OCI-LY3 (cell line): ENCODE results near the gene NCKAP5.

Source experiments
- H2AFZ ChIP-seq: fragments of 200-600, 300-600 bp; shearing (Covaris generic); 2 replicates; pipeline ENCODE4 v1.6.0; 2014; ENCODE audit warnings: antibody characterized with exemption, low read depth, low read length
- H3K27ac ChIP-seq: fragments of 200-600, 300-600 bp; sonication (generic); 2 replicates; pipeline ENCODE4 v1.5.1; 2014; ENCODE audit warnings: mild to moderate bottlenecking, low read length, moderate library complexity, mixed read lengths
- H3K27me3 ChIP-seq: fragments of 200-600, 300-600 bp; sonication (generic); 2 replicates; pipeline ENCODE4 v1.6.1; 2014; ENCODE audit warnings: low read depth, low read length, mixed read lengths
- H3K36me3 ChIP-seq: fragments of 200-600, 300-600 bp; sonication (generic); replicated peaks from 2 replicates; pipeline ENCODE3; 2014; ENCODE audit warnings: low read depth, low read length, mixed read lengths
- H3K4me1 ChIP-seq: fragments of 300-600, 200-600 bp; sonication (generic); 2 replicates; pipeline ENCODE4 v1.6.1; 2014; ENCODE audit warnings: low read length, mixed read lengths
- H3K4me2 ChIP-seq: fragments of 200-600, 300-600 bp; sonication (generic); 2 replicates; pipeline ENCODE4 v1.6.1; 2014; ENCODE audit warnings: low read length, mixed read lengths
- H3K4me3 ChIP-seq: fragments of 300-600, 200-600 bp; sonication (generic); 2 replicates; pipeline ENCODE4 v1.5.1; 2014; ENCODE audit warnings: antibody characterized with exemption, mild to moderate bottlenecking, low read length, moderate library complexity
- H3K79me2 ChIP-seq: fragments of 300-600, 200-600 bp; shearing (Covaris generic); 2 replicates; pipeline ENCODE4 v1.6.1; 2014; ENCODE audit warnings: mild to moderate bottlenecking, low read length, mixed read lengths
- H3K9ac ChIP-seq: fragments of 300-600, 200-600 bp; shearing (Covaris generic); 2 replicates; pipeline ENCODE4 v1.6.0; 2014; ENCODE audit warnings: mild to moderate bottlenecking, low read length, moderate library complexity
- H3K9me3 ChIP-seq: fragments of 200-600, 300-600 bp; shearing (Covaris generic); 2 replicates; pipeline ENCODE4 v1.6.1; 2014; ENCODE audit warnings: low read length, mixed read lengths; ENCODE audit not compliant: insufficient read depth
- H4K20me1 ChIP-seq: fragments of 200-600, 300-600 bp; sonication (generic); 2 replicates; pipeline ENCODE4 v1.6.1; 2016; ENCODE audit warnings: low read length, mixed read lengths; ENCODE audit not compliant: insufficient read depth
- EZH2phosphoT487 ChIP-seq: fragments of 200-600 bp; shearing (Covaris generic); IDR thresholded peaks from 2 replicates; pipeline ENCODE4 v1.6.1; 2018; ENCODE audit warnings: antibody characterized with exemption, mixed run types, low read depth
- TF ChIP-seq, protein P1 (sequence below): fragments of 200-600, 300-600 bp; sonication (generic); IDR thresholded peaks from 2 replicates; pipeline ENCODE4 v1.5.1; 2014; ENCODE audit warnings: antibody characterized with exemption, low read length, low read depth

Gene NCKAP5

DNA sequence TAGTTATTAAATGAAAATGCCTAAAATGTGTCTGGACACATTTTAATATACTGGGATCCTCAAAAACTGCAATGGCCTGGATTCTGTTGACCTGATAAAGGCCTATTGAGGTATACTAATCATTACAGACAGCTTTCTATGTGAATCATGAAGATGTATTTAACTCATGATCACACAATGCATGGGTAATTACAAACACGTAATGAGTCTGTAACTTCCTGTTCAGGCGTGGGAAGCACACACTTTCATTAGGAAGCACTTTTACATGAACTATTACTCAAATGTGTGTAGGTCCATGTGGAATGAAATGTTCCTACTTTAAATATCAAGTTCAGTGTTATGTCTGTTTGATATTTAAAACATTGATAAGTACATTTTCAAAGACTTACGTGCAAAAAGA lies 108.7 kb downstream of the NCKAP5 start:
- Histone ChIP-seq H3K4me1 (peaks cover 9% of the 10 kb centered on the region), H3K4me2 (no peak overlapping the region), H3K79me2 (no peaks in the 10 kb centered on the region), H2AFZ (no peak overlapping the region), H3K9me3 (no peaks in the 10 kb centered on the region), H3K9ac (no peak overlapping the region), H4K20me1 (no peaks in the 10 kb centered on the region), H3K36me3 (no peaks in the 10 kb centered on the region), H3K27me3 (no peaks in the 10 kb centered on the region), H3K27ac (no peak overlapping the region), H3K4me3 (no peak overlapping the region)
- TF ChIP-seq, protein P1, sequence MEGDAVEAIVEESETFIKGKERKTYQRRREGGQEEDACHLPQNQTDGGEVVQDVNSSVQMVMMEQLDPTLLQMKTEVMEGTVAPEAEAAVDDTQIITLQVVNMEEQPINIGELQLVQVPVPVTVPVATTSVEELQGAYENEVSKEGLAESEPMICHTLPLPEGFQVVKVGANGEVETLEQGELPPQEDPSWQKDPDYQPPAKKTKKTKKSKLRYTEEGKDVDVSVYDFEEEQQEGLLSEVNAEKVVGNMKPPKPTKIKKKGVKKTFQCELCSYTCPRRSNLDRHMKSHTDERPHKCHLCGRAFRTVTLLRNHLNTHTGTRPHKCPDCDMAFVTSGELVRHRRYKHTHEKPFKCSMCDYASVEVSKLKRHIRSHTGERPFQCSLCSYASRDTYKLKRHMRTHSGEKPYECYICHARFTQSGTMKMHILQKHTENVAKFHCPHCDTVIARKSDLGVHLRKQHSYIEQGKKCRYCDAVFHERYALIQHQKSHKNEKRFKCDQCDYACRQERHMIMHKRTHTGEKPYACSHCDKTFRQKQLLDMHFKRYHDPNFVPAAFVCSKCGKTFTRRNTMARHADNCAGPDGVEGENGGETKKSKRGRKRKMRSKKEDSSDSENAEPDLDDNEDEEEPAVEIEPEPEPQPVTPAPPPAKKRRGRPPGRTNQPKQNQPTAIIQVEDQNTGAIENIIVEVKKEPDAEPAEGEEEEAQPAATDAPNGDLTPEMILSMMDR, result no peak
- no peak for TF ChIP-seq EZH2phosphoT487

DNA sequence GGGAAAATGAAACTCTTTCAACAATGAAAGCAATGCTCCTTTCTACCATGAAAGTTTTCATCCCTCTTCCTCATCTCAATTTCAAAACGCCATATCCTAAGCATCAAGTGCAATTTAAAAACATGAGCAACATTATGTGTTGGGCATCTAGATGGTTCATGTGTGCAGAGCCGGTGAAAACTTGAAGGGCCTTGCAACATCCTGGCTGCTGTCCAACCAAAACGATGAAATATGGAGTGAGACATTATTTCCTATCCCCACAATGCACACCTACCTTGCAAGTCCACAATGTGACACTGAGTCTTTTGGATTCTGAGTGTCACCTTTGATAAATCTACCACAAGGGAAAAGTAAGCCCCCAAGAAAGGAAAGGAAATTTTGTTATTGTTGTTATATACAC lies 110.0 kb downstream of the NCKAP5 start:
- TF ChIP-seq, protein P1, result no peak
- TF ChIP-seq EZH2phosphoT487, result no peak
- H3K27ac ChIP-seq, result no peak overlapping the region
- no peaks in the 10 kb centered on the region for H3K9me3 ChIP-seq
- no peak overlapping the region for H3K4me2 ChIP-seq
- peaks cover 9% of the 10 kb centered on the region for H3K4me1 ChIP-seq
- no peaks in the 10 kb centered on the region for H3K36me3 ChIP-seq
- no peak overlapping the region for H3K9ac ChIP-seq
- H2AFZ ChIP-seq, result no peak overlapping the region
- H4K20me1 ChIP-seq, result no peaks in the 10 kb centered on the region
- no peak overlapping the region for H3K4me3 ChIP-seq
- no peaks in the 10 kb centered on the region for H3K79me2 ChIP-seq
- H3K27me3 ChIP-seq, result no peaks in the 10 kb centered on the region

DNA sequence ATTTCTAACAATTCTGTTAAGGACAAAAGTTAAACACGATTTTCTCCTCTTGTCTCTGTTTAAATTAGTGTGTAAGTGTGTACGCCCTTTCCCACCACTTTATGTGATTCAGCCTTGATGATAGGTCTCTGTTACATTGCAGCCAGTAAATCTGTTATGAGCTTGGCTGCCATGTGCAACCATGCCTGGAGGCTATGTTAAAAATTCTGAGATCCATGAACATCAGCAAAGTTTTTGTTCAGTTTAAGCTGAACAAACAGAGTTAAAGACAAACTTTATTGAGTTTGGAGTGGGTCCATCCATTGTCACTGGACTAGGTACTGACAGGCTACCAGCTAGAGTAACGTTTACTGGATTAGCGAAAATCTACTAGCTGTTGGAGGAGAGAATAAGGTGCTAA lies 110.4 kb downstream of the NCKAP5 start:
- Histone ChIP-seq H3K9me3 (no peaks in the 10 kb centered on the region), H3K27ac (no peak overlapping the region), H3K4me2 (no peak overlapping the region), H3K79me2 (no peaks in the 10 kb centered on the region), H3K9ac (no peak overlapping the region), H3K4me3 (no peak overlapping the region), H3K27me3 (no peaks in the 10 kb centered on the region), H4K20me1 (no peaks in the 10 kb centered on the region), H3K4me1 (peaks cover 9% of the 10 kb centered on the region), H3K36me3 (no peaks in the 10 kb centered on the region), H2AFZ (no peak overlapping the region)
- TF ChIP-seq EZH2phosphoT487, result no peak
- TF ChIP-seq, protein P1, result no peak

DNA sequence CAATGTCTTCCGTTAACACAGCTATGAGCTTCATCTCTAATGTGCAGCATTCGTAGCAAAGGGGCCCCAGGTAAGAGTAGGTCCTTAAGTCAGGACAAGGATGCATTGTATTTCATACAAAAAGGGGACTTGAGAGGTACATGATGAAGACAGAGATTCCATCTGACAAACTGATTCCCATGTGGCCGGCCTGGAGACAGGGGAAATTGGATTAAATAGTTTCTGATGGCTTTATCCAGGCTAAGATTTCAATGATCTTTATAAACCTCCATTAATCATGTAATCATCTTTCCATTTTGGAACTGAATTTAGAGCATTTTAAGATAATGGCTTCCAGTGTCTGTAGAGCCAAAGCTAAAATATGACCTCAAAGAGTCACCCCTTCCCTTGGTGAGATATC lies 111.3 kb downstream of the NCKAP5 start:
- Histone ChIP-seq H3K4me2 (no peak overlapping the region), H2AFZ (no peak overlapping the region), H3K9ac (no peak overlapping the region), H3K27ac (no peak overlapping the region), H3K9me3 (no peaks in the 10 kb centered on the region), H3K4me3 (no peak overlapping the region), H3K27me3 (no peaks in the 10 kb centered on the region), H3K36me3 (no peaks in the 10 kb centered on the region), H3K4me1 (peaks cover 9% of the 10 kb centered on the region), H4K20me1 (no peaks in the 10 kb centered on the region), H3K79me2 (no peaks in the 10 kb centered on the region)
- TF ChIP-seq, protein P1, result no peak
- no peak for TF ChIP-seq EZH2phosphoT487
